Measurements from ENCODE around the gene FNDC11.
"Not testable (repeated sequence)": the region's sequence is repeated elsewhere in the genome, so short reads cannot be mapped to it uniquely, and the experiment has no call there.

FNDC11 gene

DNA sequence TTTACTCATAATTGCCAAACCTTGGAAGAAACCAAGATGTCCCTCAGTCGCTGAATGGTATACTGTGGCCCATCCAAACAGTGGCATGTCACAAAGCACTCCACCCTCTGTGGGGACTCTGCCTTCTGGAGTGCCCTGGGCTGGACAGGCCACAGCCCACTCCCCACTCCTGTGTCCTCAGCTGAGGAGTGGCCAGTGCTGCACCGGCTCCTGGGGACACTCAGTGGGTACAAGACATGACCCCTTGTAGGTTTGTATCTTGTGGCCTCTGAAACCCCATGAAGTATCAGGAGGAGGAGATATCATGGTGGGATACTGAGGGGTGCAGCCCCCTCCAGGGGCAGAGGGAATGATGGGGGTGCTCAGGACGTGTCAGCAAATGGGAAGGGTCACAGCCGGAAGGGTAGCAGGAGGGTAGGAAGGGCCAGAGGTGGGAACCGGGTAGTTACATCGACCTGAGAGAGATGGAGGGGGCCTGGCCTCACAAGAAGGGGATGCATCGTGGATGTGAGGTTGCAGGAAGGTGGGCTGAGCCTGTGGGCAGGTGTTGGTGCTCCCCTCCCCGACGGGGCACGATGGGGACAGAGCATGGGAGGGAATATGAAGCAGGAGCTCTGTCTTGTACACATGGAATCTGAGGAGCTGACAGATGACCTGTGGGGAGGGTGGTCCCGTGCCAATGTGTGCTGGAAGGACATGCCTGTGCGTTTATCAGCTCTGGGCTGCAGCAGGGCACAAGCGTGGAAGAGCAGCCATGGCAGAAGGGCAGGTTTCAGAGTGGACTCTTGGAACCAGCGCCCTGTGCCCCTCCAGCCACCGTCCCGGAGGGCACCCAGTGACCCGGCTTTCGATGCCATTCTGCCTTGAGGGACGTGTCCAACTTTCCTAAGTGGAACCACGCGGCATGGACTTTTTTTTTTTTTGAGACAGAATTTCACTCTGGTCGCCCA is 31.9 kb downstream of the FNDC11 start:
- no peak for DNase-seq

DNA sequence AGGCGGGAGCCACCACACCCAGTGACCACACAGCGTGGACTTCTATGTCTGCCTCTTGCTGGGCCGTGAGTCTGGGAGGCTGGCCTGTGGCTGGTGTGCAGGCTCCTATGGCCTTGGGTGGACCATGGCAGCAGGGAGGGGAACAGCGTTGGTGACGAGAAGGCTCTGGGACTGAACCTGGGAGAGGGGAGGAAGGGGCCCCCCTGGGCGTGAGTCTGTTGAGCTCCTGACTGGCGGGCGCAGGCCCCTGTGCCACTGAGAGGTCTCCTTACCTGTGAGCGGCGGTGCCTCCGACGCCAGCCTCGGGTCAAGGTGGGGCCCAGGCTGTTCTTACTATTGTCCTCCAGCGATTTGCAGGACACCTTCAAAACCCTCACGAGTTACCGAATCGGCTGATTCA is 32.8 kb downstream of the FNDC11 start:
- DNase-seq = no peak

DNA sequence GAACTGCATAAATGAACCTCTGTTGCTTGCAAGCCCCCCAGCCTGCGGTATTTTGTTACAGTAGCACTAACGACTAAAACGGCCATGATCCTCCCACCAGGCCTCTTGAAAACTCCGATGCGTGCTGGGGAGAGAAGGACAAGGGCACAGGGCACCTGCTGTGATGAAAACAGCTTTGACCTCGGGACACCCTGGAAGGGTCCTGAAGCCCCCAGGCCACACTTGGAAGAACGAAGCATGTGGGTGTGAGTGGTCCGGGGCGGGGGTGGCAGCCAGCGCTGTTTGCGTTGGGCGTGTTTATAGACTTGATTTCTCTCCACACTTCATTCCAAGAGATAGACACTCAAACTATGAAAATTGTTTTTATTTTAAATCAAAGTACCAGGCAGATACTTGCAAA is 33.3 kb downstream of the FNDC11 start:
- no peak for DNase-seq

DNA sequence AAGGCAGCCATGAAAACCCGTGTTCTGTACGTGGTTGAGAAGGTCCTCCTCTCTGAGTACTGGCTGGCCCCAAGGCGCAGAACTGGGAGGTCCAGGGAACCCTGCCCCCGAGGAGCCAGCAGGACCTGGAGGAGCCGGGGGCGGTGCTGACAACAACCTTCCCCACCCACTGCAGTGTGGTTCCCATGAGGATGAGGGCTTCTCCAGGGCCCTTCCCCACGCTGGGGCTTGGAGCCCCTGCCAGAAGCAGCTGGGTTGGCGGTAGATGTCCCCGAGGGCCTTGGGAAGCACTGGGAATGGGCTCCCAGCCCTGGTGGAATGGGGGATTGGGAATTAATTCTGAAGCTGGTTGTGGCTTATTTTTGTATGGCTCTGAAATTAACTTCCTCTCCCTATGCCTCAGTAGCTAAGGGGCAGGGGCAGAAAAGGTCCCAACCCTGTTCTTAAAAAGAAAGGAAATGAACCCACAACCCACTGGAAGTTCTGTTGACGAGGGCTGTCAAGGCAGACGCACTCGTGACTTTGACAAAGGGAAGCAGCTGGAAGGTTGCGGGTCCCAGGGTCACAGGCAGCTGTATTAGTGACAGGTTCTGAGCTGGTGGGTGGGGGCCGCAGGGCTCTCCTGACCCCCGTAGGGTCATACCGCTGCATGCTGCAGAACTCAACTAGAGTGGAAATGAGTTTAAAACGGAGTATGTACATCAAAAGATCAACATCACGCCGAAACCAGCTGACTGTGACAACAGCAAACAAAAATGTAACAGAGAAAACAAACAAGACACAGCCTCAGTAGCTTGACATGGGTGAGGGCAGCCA is 34.0 kb downstream of the FNDC11 start:
- no peak for DNase-seq

DNA sequence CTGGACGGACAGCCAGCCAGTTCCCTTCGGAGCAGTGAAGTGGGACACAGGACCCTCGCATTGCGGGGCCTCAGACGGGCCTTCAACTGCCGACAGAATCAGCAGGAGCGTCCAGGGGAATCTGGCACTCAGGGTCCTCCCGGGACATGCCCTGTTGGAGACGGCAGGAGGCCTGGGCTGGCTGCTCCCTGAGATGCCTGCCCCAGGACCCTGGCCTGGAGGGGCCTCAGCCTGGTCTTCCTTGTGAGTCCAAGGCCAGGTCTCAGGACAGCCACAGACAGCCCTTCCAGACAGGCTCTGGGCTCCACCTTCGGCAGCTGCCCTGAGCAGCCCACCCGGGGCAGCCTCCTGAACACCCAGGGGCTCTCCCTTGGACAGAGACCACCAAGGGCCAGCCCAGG is 34.7 kb downstream of the FNDC11 start:
- DNase-seq = no peak

DNA sequence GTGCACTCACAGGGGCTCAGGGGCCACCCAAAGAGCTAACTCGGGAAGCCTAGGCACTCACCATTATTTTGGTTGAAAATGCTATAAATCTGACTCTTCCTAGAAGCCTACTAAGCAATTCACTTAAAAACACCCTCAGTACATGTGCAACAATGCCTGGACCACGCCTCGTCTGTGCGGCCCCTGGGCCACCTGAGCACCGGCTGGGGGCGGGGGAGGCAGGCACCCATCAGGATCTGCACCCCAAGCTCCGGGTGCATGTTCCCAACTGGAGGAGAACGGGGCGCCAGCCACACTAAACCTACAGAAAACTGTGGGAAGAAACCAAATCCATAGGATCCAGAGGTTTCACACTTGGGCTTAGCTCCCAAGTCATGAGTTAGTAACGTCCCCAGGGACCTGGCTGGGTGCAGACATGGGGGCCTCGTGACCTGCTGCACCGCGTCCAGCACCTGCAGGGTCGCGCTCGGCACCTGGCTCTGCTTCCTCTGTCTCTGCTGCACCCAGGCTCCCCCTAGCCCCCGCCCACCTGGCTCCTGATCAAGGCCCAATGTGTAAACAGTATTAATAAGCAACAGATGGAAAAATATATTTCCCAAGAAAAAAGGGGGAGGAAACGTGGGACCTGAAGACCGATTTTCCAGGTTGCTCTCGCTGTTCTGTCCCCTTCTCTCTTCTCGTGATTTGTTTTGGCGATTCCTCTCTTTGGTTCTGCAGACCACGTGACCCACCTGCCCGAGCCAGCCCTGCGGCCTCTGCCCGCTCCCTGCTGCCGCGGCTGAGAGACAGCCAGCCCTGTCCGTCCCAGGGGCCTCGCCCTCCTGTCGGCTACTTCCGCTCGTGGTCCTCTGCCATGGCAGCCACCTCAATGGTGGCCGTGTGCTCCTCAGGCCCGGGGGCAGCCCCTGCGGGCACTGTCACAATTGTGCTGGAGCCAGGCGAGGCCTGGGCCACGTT is 35.6 kb downstream of the FNDC11 start:
- DNase-seq = no peak

DNA sequence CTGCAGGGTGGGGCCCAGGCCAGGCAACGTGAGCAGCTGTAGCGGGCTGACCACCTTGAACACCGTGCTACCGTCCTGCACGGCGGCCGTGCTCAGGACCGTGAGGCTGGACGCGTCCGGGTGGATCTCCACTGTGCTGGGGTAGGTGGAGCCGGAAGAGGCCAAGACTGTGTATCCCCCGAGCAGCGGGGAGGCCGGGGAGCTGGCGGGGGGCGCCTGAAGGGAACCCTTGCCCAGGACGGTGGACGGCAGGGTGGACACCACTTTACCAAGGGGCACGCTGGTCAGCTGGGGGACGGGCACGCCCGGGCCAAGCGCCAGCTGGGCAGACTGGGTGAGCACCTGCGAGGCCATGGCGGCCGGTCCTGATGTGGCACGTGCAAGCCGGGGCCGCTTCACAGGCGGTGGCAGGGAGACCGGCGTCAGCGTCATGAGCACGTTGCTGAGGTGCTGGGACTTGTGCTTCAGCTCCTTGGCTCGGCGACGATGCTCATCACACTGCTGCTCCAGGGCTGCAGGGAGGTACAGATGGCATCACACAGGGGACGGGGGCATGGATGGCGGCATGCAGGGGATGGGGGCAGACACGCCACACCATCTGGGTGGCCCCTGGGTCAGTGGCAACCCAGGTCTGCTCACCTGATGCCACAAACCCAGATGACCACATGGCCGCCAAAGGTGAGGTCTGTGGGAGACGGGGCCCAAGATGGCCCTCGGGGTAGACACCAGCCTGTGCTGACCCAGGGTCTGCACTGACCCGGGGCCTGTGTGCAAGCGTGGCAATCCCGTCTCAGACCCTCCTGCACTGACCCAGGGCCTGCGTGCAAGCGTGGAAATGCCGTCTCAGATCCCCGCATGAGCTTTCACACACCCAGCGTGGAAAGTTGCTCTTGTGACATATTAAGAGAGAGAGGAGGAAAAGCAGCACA is 36.5 kb downstream of the FNDC11 start:
- DNase-seq = no peak

DNA sequence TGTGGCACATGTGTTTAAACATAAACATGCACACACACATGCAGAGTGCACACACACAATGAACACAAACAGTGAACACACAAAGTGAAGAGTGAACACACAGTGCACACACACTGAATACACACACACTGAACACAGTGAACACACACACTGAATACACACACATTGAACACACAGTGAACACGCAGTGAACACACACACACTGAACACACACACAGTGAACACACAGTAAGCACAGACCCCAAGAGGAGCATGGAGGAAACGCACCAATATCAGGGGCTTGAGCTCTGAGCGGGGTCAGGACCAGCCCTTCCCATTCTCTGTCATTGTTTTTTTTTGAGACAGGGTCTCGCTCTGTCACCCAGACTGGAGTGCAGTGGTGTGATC is 37.2 kb downstream of the FNDC11 start:
- no peak for DNase-seq

DNA sequence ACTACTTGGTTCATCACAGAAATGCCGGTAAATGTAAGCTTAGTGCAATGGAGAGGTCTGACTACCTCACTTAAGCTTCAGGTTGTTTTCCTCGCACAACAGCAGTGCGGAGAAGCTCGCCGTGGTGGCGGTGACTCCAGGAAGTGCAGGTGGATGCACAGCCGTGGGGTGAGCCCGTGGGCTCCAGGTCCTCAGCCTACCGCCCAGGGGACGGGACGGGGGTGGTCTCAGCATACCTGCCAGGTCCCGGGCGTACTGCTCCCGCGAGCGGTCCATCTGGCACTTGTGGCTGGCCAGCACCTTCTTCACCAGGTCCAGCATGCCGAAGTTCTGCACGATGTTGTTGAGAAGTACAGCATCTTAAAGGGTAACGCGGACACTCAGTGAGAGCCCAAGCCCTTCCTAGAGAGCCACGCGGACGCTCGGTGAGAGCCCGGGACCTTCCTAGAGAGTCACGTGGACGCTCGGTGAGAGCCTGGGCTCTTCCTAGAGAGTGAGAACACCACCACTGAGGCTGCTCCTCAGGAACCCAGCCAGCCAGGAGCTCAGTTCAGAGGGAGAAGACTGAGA is 37.9 kb downstream of the FNDC11 start:
- no peak for DNase-seq

DNA sequence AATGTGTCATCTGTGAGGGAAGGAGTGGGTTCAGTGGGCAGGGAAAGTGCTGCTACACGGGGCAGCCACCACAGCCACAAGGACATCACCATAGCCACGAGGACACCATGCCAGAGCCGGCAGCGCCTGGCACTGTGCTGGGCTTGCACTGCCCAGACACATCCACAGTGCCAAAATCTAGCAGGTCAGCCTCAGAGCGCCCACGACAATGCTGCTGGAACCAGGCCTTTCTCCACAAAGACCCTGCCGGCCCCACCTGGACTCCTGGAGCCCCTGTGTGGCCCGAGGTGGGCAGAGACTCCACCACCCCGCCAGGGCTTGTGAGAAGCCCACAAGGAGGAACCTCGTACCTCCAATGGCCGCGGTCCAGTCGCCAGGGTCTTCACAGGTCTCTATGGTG is 38.7 kb downstream of the FNDC11 start:
- no peak for DNase-seq

DNA sequence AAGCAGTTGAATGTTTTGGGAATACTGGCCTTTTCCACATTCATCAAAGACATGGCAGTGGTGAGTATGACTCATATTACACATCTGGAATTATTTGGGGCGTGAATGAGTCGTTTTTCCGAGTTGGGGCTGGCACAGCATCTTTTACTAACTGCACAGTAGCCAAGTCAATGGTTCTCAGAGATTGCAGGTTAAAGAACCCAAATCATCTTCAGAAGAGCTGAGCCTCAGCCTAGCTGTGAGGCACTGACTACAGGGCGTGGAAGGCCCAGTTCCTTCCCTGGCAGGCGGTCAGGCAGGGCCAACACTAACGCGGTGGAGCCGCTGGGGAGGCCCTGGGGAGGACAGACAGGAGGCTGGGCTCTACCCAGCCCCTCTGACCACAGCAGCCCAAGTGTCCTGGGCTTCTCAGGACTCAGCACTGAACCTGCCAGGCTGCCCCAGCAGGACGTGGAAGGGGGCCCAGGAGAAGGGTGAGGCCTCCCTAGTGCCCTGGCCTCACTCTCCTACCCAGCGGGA is 40.1 kb downstream of the FNDC11 start:
- no peak for DNase-seq

DNA sequence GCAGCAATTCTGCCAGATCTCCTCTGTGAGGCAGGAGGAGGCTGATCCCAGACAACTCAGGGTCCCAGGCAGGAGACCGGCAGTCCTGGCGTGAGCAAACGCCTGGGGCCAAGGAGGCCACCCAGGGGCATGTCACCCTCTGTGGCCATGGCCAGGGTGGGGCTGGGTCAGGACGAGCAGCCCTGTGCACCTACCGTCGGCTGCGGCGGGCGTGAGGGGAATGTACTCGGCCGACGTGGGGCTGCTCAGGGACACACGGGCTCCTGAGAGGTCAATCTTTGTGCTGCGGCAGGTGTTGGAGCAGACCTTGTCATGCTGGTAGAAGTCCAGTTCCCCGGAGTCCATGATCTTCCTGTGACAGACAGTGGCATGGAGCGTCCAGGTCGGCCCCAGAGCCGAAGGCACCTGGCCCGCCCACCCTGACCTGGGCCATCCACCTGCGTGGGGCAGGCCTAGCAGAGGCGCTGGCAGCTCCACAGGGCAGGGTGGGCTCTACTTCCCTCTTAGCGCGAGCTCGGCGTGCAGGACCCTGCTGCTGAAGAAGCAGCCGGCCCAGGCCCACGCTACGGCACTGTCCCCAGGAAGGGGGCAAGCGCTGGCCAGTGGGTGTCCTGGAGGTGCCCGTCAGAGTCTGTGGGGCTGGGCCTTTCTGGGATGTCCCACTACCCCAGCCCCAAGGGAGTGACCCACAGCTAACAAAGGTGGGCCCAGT is 41.6 kb downstream of the FNDC11 start:
- no peak for DNase-seq

DNA sequence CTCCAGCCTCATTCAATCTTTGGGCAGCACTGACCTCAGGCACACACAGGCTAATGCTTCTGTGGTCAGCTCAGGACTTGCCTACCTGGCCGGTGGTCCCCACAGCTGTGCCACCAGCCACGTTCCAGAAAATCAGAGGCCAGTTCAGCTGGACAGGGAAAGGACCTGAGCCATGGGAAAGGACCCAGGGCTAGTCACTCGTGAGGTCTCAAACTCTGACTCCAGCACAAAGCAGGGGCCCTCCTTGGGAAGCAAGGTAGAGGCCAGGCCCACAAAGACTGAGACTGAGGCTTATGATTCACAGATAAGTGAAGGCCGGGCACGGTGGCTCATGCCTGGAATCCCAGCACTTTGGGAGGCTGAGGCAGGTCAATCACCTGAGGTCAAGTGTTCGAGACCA is 42.5 kb downstream of the FNDC11 start:
- no peak for DNase-seq

DNA sequence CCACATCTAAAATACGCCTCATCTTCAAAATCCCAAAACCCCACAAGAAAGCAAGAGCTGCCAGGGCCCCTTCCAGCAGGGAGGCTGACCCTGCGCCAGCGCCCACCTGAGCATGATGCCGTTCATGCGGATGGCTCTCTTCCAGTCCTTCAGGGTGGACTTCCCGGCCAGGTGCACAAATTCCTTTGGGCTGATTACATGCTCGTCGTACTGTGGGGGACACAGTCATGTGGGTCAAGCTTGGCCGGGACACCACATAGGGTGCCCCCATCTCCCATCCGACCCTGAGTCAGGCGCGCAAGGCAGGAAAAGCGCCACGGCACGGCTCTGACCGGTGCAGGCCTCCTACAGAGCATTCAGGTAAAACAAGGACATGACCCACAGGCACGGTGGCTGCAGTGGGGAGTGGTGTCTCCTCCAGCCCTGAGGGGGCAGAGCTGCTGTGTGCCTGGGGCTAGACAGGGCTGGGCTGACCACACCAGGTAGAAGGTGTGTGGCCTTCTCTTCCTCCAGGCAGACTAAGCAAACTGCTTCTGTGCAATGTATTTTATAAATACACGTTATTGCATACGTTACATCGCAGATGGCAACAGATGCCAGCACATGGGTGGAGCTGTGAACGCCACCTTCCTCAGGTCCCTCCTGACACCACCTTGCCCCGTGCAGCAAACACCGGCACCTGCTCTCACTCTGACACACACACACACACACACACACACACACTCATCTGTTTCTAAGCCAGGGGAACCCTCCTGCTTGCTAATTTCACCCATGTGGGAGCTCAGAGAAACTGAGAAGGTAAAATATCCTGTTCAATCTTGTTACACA is 43.9 kb downstream of the FNDC11 start:
- DNase-seq = no peak

DNA sequence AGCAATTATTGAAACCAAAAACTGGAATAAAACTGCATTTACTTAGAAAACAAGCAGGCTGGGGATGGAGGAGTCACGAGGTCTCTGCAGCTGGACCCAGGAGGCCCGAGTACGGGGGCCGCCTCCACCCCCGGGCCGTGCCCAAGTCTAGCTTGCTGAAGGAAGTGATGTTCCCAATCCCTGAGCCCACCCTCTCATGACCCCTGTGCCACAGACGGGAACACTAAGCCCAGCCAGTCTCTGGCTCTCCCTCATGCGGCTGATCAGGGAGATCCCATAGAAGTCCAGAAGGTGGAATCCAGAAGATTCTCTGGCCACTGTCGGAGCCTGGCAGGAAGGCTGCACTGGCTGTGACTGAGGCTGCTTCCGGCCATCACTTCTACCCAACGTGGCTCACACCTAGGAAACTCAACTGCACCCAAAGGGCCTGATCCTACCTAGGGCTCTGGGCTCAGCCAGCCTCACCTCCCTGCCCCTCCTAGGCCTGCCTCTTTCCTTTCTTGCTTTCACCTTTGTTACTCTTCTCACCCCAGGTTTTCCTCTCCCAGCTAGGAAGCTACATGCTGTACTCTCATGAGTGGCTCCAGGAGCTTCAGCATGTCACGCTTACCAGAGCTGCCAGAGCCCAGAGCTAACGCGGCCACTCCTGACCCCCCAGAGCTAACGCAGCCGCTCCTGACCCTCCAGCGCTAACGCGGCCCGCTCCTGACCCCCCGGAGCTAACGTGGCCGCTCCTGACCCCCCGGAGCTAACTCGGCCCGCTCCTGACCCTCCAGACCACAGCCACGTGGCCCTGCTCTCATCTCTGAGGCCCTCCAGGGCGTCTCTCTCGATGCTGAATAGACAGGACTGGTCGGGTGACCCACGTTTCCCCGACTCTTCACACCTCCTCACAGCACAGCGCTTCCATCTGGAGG is 44.8 kb downstream of the FNDC11 start:
- no peak for DNase-seq

DNA sequence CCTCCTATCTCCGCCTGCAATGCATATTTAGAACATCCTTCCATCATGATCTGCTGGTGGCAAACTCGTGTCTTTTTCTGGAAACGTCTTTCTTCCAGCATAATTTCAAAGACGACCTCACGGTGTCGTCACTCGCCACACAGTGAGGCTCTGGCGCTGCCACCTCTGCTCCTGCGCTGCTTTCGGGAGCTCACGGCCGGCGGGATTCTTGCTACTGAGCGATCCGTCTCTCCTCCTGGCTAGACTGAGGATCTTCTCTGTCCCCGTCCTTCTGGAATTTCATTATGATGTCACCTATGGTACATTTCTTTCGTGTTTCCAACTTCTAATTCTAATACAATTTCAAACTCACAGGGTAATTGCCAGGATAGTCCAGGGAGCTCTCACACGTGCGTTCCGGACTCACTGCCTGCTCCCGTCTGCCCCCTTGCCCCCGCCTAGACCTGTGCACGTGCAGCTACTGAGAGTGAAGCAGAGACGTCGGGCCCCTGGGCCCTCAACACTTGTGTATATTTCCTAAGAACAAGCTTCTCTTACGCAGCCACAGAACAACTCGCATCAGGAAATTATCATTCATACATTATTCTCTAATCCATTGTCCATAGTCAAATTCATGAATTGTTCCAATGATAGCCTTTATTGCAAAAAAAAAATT is 45.6 kb downstream of the FNDC11 start:
- no peak for DNase-seq

DNA sequence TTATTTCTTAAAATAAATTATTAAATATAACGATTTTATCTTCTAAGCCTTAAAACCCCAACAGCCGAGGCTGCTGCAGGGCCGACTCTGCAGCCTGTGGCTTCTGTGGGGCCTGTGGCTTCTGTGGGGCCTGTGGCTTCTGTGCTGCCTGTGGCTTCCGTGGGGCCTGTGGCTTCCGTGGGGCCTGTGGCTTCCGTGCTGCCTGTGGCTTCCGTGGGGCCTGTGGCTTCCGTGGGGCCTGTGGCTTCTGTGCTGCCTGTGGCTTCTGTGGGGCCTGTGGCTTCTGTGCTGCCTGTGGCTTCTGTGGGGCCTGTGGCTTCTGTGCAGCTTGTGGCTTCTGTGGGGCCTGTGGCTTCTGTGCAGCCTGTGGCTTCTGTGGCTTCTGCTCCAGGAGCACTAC is 47.7 kb downstream of the FNDC11 start:
- DNase-seq = not testable (repeated sequence)

DNA sequence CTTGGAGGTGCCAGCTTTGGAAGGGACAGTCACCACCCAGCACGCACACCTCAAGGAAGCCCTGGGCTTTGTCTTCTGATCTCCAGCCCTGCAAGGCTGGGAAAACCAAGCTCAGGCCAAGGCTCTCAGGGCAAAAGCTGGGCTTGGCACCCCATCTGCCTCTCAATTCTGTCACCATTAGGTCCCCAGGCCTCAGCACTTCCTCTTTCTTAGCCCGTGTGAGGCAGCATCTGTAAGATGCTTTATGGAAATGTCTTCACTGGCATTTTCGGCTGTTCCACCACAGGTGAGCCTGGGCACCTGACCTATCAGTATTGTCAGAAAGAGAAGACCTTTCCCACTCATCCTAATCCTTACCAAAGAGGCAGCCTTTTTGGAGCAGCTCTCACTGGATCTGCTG is 48.4 kb downstream of the FNDC11 start:
- DNase-seq = no peak
